HUES6 (cell line): ENCODE measurements around the gene ASXL1.
"Not testable (repeated sequence)": the region's sequence is repeated elsewhere in the genome, so short reads cannot be mapped to it uniquely, and the experiment has no call there.

ENCODE experiments used
- H3K27ac ChIP-seq: 2 replicates; pipeline ENCODE4 v1.7.0; 2013; ENCODE audit warnings: low read depth, mild to moderate bottlenecking, low read length, inconsistent platforms
- H3K27me3 ChIP-seq: 2 replicates; pipeline ENCODE4 v1.6.1; 2013; ENCODE audit warnings: low read length; ENCODE audit not compliant: control insufficient read depth, insufficient read depth
- H3K36me3 ChIP-seq: 2 replicates; pipeline ENCODE4 v1.6.1; 2013; ENCODE audit warnings: low read length; ENCODE audit not compliant: control insufficient read depth, insufficient read depth
- H3K4me1 ChIP-seq: 2 replicates; pipeline ENCODE4 v1.6.1; 2013; ENCODE audit warnings: low read length; ENCODE audit not compliant: control insufficient read depth, insufficient read depth
- H3K4me3 ChIP-seq: 2 replicates; pipeline ENCODE4 v1.5.1; 2013; ENCODE audit warnings: low read depth, low read length
- H3K9ac ChIP-seq: one replicate; pipeline ENCODE4 v1.6.1; 2013; ENCODE audit warnings: mild to moderate bottlenecking, low read length
- H3K9me3 ChIP-seq: 2 replicates; pipeline ENCODE4 v1.6.1; 2013; ENCODE audit warnings: low read depth, low read length; ENCODE audit not compliant: control insufficient read depth, insufficient read depth

ASXL1 gene

DNA sequence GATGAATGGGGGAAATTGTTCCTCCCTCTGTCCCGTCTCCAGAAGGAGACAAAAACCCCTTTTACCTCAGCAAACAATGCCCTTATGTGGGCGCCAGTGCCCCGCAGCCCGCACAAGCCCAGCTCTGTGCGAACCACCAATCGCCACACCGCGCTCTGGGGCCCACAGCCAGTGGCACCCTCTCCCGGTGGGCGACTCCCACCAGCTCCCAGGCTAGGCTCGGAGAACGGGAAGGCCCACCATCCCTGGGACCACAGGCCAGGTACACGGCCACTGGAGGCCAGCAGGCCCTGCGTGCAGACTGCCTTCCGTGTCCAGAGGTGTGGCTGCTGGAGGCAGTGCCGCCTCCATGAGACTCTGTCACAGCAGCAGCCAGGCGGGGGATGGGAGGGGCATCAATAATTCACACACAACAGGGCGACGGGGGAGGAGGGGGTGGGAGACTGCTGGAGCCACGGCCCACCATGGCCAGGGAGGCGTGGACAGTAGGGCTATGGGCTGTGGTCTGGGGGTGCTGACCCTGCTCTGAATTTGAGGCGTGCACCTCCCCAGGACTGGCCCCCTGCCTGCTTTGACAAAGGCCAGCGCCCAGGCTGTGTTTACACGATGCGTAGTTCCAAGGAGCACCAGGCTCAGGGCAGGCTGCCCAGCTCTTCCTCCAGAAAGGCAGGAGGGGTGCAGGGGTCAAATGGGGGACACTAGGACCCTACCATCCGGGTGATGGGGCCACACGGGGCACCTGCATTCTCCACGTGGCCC is 105.7 kb downstream of the ASXL1 start:
- Histone ChIP-seq H3K27ac (no peak overlapping the region; the same call in 1 of the 2 replicates), H3K4me3 (no peak overlapping the region), H3K9me3 (no peaks in the 10 kb centered on the region), H3K36me3 (peaks cover 8% of the 10 kb centered on the region; the same call in 1 of the 2 replicates), H3K9ac (peak overlapping the region; percentile 5), H3K4me1 (peaks cover 23% of the 10 kb centered on the region), H3K27me3 (no peaks in the 10 kb centered on the region)

GRCh38 chr20:32464401-32465091 is 106.4 kb downstream of the ASXL1 start:
- Histone ChIP-seq H3K36me3 (peaks cover 8% of the 10 kb centered on the region; the same call in 1 of the 2 replicates), H3K4me3 (no peak overlapping the region), H3K27me3 (no peaks in the 10 kb centered on the region), H3K9ac (peak overlapping the region; percentile 5), H3K27ac (no peak overlapping the region), H3K9me3 (no peaks in the 10 kb centered on the region), H3K4me1 (peaks cover 24% of the 10 kb centered on the region)

DNA sequence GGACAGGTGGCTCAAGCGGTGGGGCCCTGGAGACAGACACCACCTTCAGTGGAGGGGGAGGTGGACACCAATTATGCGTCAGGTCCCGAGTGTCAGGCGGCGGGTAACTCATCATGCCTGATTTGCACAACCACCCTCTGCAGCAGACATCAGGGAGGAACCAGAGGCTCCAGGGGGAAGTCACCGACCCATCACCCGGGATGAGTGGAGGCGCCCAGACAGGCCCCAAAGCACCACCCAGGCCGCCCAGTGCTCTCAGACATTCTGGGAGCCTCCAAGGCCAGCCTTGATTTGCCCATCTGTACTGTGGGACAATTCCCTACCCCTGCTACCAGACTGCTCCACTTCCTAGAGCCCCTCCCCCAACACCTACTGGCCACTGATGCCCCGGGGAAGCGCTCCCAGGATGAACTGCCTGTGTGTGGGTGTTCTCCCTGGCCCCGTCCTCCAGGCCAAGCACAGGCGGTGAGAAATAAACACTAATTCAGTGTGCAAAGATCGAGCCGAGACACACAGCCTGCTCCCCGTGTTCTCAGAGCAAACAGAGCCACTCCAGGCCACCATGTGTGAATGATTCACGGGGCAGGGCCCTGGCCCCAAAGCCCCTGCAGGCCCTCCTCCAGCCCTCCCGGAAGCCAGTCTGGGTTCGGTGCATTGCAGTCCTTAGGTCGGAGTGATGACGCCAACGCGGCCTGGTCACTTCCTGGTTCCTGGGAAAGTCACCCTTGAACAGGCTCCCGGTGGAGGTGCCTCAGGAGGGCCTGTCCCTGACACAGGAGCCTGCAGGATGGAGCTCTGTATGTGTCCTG is 107.2 kb downstream of the ASXL1 start:
- Histone ChIP-seq H3K36me3 (peaks cover 6% of the 10 kb centered on the region; the same call in 1 of the 2 replicates), H3K9ac (no peak overlapping the region), H3K4me1 (peaks cover 32% of the 10 kb centered on the region), H3K27me3 (no peaks in the 10 kb centered on the region), H3K4me3 (no peak overlapping the region), H3K9me3 (no peaks in the 10 kb centered on the region), H3K27ac (no peak overlapping the region)

- H3K27ac ChIP-seq, H3K9ac ChIP-seq, H3K4me3 ChIP-seq, H3K27me3 ChIP-seq, H3K9me3 ChIP-seq, H3K36me3 ChIP-seq: not testable (repeated sequence)
- peaks cover 40% of the 10 kb centered on the region for H3K4me1 ChIP-seq
These were observed 108.0 kb downstream of the ASXL1 start for GRCh38 chr20:32465901-32466675.

DNA sequence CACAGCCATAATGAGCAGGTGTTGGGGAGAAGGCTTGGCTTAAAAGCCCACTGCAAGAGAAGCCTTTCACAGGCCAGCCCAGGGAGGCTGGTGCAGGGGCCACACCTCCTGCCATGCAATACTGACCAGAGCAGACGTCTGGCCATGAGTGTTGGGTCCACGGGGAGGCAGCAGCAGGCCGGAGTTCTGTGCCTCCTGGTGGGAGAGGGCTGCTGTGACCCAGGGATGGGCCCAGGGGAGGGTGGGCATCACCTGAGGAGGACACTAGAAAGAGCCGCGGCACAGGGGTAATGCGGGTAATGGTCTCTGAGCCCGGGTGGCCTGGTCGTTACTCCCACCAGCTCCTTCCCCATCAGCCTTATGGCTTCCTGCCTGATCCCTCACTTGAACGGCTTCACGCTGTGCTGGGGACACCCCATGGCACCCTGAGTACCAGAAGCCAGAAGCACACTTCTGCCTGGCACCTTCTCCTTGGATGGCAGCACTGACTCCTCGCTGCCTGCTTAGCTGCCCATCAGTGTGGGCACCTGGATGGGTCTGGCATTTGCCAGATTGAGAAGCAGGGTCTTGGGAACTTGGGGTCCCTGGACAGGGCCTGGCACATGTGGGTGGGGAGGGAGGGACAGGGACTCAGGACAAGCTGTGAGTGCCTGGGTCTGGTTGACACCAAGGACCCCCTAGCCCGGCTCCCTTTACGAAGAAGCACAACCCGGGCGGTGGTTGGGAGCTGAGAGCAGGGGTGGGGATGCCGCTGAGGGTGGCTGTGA is 108.8 kb downstream of the ASXL1 start:
- H3K4me3 ChIP-seq, result no peak overlapping the region
- no peaks in the 10 kb centered on the region for H3K9me3 ChIP-seq
- no peaks in the 10 kb centered on the region for H3K27me3 ChIP-seq
- no peak overlapping the region for H3K9ac ChIP-seq
- H3K4me1 ChIP-seq, result peaks cover 42% of the 10 kb centered on the region
- no peak overlapping the region for H3K27ac ChIP-seq
- peaks cover 12% of the 10 kb centered on the region for H3K36me3 ChIP-seq

- no peak overlapping the region for H3K27ac ChIP-seq
- H3K9me3 ChIP-seq, result no peaks in the 10 kb centered on the region
- H3K36me3 ChIP-seq, result peaks cover 16% of the 10 kb centered on the region
- H3K4me3 ChIP-seq, result no peak overlapping the region
- no peak overlapping the region for H3K9ac ChIP-seq
- no peaks in the 10 kb centered on the region for H3K27me3 ChIP-seq
- peaks cover 42% of the 10 kb centered on the region for H3K4me1 ChIP-seq
These were observed 109.6 kb downstream of the ASXL1 start for GRCh38 chr20:32467506-32468312.

DNA sequence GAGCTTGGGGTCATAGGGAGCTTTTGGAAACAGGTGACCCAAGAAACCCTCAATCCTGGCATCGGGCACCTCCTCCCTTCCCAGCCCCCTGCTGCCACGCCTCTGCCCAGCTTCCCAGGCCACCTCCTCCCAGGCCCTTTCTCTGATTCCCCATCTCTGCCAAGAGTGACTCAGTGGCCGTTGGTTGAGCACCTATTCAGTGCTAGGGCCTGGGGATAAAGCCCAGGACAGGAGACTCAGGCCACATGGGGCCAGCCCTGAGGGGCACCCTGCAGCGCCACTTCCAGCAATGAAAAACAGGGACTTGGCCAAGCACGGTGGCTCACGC is 110.1 kb downstream of the ASXL1 start:
- Histone ChIP-seq H3K4me1 (peaks cover 42% of the 10 kb centered on the region), H3K27ac (no peak overlapping the region), H3K9me3 (no peaks in the 10 kb centered on the region), H3K36me3 (peaks cover 20% of the 10 kb centered on the region), H3K4me3 (no peak overlapping the region), H3K27me3 (no peaks in the 10 kb centered on the region), H3K9ac (no peak overlapping the region)

GRCh38 chr20:32468860-32469259 is 110.7 kb downstream of the ASXL1 start:
- Histone ChIP-seq H3K9me3 (no peaks in the 10 kb centered on the region), H3K36me3 (peaks cover 22% of the 10 kb centered on the region), H3K9ac (no peak overlapping the region), H3K27me3 (no peaks in the 10 kb centered on the region), H3K4me1 (peaks cover 44% of the 10 kb centered on the region), H3K4me3 (no peak overlapping the region), H3K27ac (no peak overlapping the region)

DNA sequence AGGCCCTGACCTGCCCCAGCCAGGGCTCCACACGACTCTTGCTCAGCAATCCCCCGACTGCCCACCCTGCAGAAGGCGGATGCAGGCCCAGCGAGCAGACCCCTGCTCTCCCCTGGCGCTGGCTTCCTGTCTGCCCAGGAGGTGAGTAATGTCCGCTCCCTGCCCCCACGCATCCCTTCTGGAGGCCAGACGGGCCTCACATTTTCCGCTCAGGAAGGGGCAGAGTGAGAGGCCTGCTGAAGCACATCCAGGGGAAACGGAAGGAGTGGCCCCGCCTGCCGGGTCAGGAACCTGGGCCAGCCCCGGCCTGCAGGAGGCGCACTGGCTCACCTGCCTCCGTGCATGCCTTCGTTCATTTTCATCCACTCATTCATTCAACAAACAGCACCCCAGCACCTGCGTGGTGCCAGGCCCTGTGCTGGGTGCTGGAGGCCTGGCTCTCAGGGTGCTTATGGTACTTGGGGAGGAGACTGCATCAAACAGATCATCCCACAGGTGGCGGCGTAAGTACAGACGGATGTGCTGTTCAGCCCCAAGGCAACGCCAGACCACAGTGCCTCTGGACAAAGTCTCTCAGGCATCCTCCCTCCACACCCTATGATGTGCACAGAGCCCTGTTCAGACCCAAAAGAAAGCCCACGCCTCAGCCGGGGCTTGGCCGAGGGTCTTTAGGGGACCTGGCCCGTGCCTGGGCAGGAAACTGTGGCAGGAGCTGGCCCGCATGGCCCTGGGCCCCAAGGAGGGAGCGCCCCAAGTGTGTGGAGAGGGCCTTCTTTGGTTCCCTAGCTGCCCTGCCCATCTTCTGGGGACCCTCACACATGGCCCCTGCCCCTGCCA is 112.1 kb downstream of the ASXL1 start:
- no peaks in the 10 kb centered on the region for H3K9me3 ChIP-seq
- no peaks in the 10 kb centered on the region for H3K27me3 ChIP-seq
- peaks cover 27% of the 10 kb centered on the region for H3K36me3 ChIP-seq
- H3K4me3 ChIP-seq, result no peak overlapping the region
- peaks cover 48% of the 10 kb centered on the region for H3K4me1 ChIP-seq
- H3K9ac ChIP-seq, result peak overlapping the region; percentile 77
- peak overlapping the region; percentile 74; the same call in 1 of the 2 replicates for H3K27ac ChIP-seq
